ENCODE results near the gene ATPAF1.

DNA sequence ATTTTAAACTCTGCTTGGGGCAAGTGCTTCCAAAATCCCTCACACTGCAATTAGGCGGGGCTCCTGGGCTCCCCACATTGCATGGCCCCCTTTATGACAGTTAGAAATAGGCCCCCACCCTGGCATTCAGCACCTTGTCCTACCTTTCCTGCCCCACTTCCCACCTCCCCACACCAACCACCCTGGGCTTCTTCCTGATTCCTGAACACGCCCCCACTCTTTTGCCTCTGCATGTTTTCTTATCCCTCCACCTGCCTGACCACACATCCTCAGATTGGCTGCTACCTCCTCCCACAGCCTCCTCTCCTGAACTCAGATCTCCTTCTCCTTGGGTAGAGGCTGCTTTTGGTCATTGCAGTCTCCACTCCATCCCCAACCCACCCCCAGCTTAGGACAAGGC is 53.1 kb downstream of the ATPAF1 start:
- no peak for TF ChIP-seq POLR2A (IDR thresholded peaks at IDR 0.05)
- TF ChIP-seq, protein P1, sequence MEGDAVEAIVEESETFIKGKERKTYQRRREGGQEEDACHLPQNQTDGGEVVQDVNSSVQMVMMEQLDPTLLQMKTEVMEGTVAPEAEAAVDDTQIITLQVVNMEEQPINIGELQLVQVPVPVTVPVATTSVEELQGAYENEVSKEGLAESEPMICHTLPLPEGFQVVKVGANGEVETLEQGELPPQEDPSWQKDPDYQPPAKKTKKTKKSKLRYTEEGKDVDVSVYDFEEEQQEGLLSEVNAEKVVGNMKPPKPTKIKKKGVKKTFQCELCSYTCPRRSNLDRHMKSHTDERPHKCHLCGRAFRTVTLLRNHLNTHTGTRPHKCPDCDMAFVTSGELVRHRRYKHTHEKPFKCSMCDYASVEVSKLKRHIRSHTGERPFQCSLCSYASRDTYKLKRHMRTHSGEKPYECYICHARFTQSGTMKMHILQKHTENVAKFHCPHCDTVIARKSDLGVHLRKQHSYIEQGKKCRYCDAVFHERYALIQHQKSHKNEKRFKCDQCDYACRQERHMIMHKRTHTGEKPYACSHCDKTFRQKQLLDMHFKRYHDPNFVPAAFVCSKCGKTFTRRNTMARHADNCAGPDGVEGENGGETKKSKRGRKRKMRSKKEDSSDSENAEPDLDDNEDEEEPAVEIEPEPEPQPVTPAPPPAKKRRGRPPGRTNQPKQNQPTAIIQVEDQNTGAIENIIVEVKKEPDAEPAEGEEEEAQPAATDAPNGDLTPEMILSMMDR (IDR thresholded peaks at IDR 0.05) = no peak
